Measurements from ENCODE around the gene ARHGAP4.

Gene ARHGAP4

DNA sequence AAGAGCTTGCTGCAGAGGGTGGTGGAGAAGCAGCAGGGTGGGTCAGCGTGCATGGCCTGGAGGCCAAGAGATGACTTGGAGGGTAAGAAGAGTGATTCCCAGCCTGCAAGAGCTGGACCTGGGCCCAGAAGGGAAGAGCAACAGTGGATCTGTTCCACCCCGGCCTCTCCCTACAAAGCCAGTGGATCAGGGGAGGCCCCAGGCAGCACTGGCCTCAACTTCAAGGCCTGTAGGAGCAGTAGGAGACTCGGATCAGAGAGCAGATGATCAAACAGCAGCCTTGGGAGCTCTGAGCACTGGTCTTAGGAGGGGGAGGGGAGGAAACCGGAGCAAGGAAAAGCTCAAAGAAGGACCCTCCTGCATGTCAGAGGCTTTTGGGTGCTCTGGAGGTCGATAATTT lies 47.7 kb downstream of the ARHGAP4 start:
- peak in 1 of 2 experiments; percentile 39 for DNase-seq

GRCh38 chrX:153877571-153878261 lies 48.3 kb downstream of the ARHGAP4 start:
- DNase-seq, result no peak

- no peak for DNase-seq
These were observed 50.0 kb downstream of the ARHGAP4 start for GRCh38 chrX:153876112-153876491.

DNA sequence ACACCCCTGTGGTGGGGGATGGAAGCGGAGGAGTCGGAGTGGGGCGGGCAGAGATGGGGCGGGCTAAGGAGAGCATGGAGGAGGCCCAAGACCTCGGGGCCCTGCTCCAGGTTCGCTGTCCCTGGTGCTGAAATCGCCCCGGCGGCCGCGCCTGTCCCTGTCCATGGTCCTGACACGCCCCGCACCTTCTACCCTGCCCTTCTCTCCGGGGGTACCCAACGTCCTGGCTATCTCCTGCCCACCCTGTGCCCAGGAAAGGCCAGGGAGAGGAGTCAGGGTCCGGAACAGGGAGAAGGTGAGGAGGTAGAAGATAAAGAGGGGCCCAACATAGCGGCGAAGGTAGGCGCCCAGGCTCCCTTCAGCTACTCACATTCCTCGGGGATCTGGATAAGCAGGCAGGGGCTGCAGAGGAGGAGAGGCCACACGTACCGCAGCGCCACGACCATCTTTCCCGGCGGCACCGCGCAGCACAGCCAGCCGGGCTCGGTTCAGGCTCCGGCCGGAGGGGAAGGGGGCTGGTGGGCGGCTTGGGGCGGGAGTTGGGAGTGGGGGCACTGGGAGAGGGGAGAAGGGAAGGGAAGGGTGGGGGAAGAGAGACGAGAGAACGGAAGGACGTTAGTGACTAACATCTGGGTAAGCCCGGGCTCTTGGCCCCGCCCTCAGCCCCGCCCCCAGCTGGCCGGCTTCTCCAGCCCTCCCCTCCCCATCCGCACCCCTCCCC lies 50.5 kb downstream of the ARHGAP4 start:
- peak; percentile 57 to 60 for DNase-seq

GRCh38 chrX:153874366-153875125 lies 51.5 kb downstream of the ARHGAP4 start:
- DNase-seq, result no peak

DNA sequence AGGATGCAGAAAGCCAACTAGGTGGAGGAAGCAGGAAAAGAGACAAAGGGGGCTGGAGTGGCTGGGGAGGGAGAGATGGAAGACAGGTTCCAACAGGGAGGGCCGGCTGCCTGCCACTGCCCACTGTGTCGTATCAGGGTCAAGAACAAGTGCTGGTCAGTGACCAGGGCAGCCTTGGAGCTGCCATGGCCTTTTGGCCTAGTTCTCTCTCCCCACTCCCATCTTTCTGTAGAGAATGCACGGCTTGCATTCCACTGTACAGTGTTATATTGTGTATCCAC lies 52.0 kb downstream of the ARHGAP4 start:
- no peak for DNase-seq

- peak; percentile 92 to 96 for DNase-seq
These were observed 52.6 kb downstream of the ARHGAP4 start for GRCh38 chrX:153873282-153874084.

- DNase-seq, result peak; percentile 42 to 68
These were observed 53.9 kb downstream of the ARHGAP4 start for GRCh38 chrX:153871946-153872878.

- peak; percentile 60 for DNase-seq
These were observed 54.6 kb downstream of the ARHGAP4 start for GRCh38 chrX:153871451-153871850.

DNA sequence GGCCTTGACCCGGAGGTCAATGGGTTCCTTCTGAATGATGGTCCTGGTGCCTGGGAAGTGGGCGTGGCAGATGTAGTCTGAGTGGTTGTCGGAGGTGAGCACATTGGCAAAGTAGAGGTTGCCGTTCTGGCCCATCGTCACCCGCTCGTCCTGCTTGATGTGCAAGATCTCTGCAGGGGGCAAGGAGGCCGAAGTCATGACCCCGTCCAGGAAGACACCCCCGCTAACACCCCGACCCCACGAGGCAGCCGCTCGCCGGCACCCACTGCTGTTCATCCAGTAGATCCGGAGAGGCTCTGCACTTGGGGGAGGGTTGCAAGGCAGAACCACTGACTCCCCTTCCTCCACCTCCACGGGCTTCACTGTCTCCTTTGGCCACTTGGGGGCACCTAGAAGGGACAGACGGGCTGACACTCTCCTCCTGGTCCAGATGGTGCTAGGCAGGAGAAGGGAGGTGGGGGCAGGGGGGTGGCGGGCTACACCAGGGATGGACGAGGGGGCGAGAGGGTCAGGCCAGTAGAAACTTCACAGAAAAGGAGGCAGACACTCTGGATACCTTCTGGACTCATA lies 55.2 kb downstream of the ARHGAP4 start:
- peak; percentile 55 to 68 for DNase-seq

DNA sequence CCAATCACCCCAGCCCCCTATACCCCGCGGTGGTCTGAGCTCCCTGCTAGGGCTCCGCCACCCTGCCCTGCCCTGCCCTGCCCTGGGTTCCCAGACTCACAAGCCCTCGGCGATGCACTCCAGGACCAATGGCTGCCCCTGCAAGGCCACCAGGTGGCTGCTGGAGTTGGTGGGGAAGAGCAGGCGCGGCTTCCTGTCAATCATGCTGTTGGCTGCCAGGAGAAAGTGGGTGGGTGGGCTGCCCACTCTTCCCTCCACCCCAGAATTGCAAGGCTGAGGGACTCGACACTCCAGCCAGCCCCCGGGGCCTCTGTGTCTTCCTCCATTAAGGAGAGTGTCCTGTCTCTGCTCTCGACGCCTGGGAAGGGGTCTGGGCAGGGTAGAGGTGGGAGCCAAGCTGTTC lies 55.8 kb downstream of the ARHGAP4 start:
- no peak for DNase-seq

GRCh38 chrX:153869473-153870287 lies 56.4 kb downstream of the ARHGAP4 start:
- no peak for DNase-seq

GRCh38 chrX:153868576-153869472 lies 57.2 kb downstream of the ARHGAP4 start:
- DNase-seq, result no peak

DNA sequence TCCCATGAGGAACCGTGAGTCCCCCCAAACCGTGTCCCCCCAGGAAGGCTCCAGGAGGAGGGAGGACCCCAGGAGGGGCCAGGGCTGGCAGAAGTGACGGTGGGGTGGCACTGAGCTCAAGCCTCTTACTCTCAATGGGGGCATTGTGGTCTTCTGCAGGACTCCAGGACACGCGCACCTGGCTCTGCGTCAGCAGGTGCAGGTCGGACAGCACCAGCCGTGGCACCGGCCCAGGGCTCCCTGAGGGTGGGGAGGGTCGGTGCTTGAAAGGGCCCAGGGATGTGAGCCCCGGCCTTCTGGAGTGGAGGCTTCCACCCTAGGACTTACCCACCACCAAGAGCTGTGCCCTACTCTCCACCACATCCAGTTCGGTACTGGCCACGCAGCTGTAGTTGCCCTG lies 58.4 kb downstream of the ARHGAP4 start:
- DNase-seq, result no peak

- no peak for DNase-seq
These were observed 58.9 kb downstream of the ARHGAP4 start for GRCh38 chrX:153867139-153867538.

GRCh38 chrX:153866302-153867019 lies 59.6 kb downstream of the ARHGAP4 start:
- DNase-seq, result no peak

- DNase-seq, result no peak
These were observed 60.4 kb downstream of the ARHGAP4 start for GRCh38 chrX:153865685-153866084.

DNA sequence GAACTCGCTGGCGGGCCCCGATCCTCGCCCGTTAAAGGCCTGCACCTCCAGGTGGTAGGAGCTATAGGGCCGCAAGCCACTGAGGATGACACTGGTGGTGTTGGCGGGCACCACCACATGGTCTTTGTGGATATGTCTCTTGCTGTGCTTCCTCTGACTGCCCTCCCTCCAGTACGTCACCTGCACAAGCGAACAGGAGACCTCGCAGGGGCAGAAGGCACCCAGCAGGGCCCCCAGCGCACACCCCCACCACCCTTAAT lies 60.8 kb downstream of the ARHGAP4 start:
- no peak for DNase-seq
